NCI-H774 (cell line): ENCODE measurements around the gene CD38.
"Not testable (repeated sequence)": the region's sequence is repeated elsewhere in the genome, so short reads cannot be mapped to it uniquely, and the experiment has no call there.

ENCODE experiments used
- DNase-seq: peaks from one replicate; lab custom pipeline; 2025; lab: John Stamatoyannopoulos, UW

CD38 gene

GRCh38 chr4:15762460-15762859 is 15.7 kb upstream of the CD38 start:
- not testable (repeated sequence) for DNase-seq

- no peak for DNase-seq
These were observed 12.7 kb upstream of the CD38 start for GRCh38 chr4:15765391-15765790.

- DNase-seq, result no peak
These were observed 12.0 kb upstream of the CD38 start for GRCh38 chr4:15765910-15766697.

- no peak for DNase-seq
These were observed 11.3 kb upstream of the CD38 start for GRCh38 chr4:15766821-15767220.

GRCh38 chr4:15769202-15769601 is 8.9 kb upstream of the CD38 start:
- no peak for DNase-seq

- no peak for DNase-seq
These were observed 6.7 kb upstream of the CD38 start for GRCh38 chr4:15771216-15772058.

GRCh38 chr4:15774020-15774420 is 4.1 kb upstream of the CD38 start:
- no peak for DNase-seq

GRCh38 chr4:15776871-15777648 is 1.1 kb upstream of the CD38 start:
- no peak for DNase-seq

- no peak for DNase-seq
These were observed 335 bp upstream of the CD38 start for GRCh38 chr4:15777697-15778288.

GRCh38 chr4:15779306-15779705 is 1.2 kb downstream of the CD38 start:
- no peak for DNase-seq

- no peak for DNase-seq
These were observed 1.7 kb downstream of the CD38 start for GRCh38 chr4:15779809-15780208.

GRCh38 chr4:15781427-15782095 is 3.4 kb downstream of the CD38 start:
- no peak for DNase-seq

GRCh38 chr4:15783676-15784075 is 5.5 kb downstream of the CD38 start:
- DNase-seq, result no peak

GRCh38 chr4:15784959-15785634 is 7.0 kb downstream of the CD38 start:
- DNase-seq, result no peak

- no peak for DNase-seq
These were observed 8.6 kb downstream of the CD38 start for GRCh38 chr4:15786743-15787142.

GRCh38 chr4:15792974-15793373 is 14.8 kb downstream of the CD38 start:
- no peak for DNase-seq

- no peak for DNase-seq
These were observed 15.6 kb downstream of the CD38 start for GRCh38 chr4:15793506-15794363.

GRCh38 chr4:15794426-15794825 is 16.3 kb downstream of the CD38 start:
- no peak for DNase-seq

- DNase-seq, result no peak
These were observed 16.8 kb downstream of the CD38 start for GRCh38 chr4:15794905-15795304.

- DNase-seq, result no peak
These were observed 19.2 kb downstream of the CD38 start for GRCh38 chr4:15797320-15797719.
